NT2/D1 (cell line): Measurements from ENCODE around the gene IQUB.
"Not testable (repeated sequence)": the region's sequence is repeated elsewhere in the genome, so short reads cannot be mapped to it uniquely, and the experiment has no call there.

ENCODE experiments used
- DNase-seq: peaks from one replicate; pipeline ENCODE4 v3.0.0-alpha.2; 2011; ENCODE audit warnings: low read depth, low spot score
- H3K27me3 ChIP-seq: 2 replicates; pipeline ENCODE4 v1.6.0; 2011; ENCODE audit warnings: mild to moderate bottlenecking; ENCODE audit not compliant: insufficient read length, insufficient read depth
- H3K36me3 ChIP-seq: 2 replicates; pipeline ENCODE4 v1.6.1; 2011; ENCODE audit warnings: mild to moderate bottlenecking, low read length, mixed read lengths; ENCODE audit not compliant: insufficient read depth, insufficient read length
- H3K4me1 ChIP-seq: 2 replicates; pipeline ENCODE4 v1.5.1; 2011; ENCODE audit not compliant: insufficient read depth, insufficient read length
- H3K4me3 ChIP-seq: 2 replicates; pipeline ENCODE4 v1.5.1; 2011; ENCODE audit warnings: low read depth; ENCODE audit not compliant: insufficient read length
- H3K9ac ChIP-seq: 2 replicates; pipeline ENCODE4 v1.6.0; 2011; ENCODE audit warnings: low read depth; ENCODE audit not compliant: insufficient read length
- H3K9me3 ChIP-seq: 2 replicates; pipeline ENCODE4 v1.5.1; 2011; ENCODE audit warnings: mild to moderate bottlenecking, low read length; ENCODE audit not compliant: insufficient read depth
- SUZ12 ChIP-seq: IDR thresholded peaks from 2 replicates; pipeline ENCODE4 v1.6.1; 2011; ENCODE audit not compliant: insufficient read length, insufficient read depth; ENCODE audit errors: extremely low read depth
- YY1 ChIP-seq: IDR thresholded peaks from 2 replicates; pipeline ENCODE4 v1.6.1; 2011; ENCODE audit not compliant: insufficient read length, insufficient read depth
- ZNF274 ChIP-seq: IDR thresholded peaks from 2 replicates; pipeline ENCODE4 v1.6.1; 2011; ENCODE audit warnings: mild to moderate bottlenecking, low read depth, low read length

Gene IQUB

GRCh38 chr7:123557016-123557397, 22.6 kb upstream of the IQUB start:
- peak overlapping the region; percentile 96 for H3K4me3 ChIP-seq
- DNase-seq, result no peak
- TF ChIP-seq YY1, result no peak
- TF ChIP-seq ZNF274, result no peak
- TF ChIP-seq SUZ12, result no peak
- H3K9me3 ChIP-seq, result no peaks in the 10 kb centered on the region
- no peaks in the 10 kb centered on the region for H3K27me3 ChIP-seq
- H3K36me3 ChIP-seq, result peaks cover 12% of the 10 kb centered on the region
- peak overlapping the region; percentile 94 for H3K9ac ChIP-seq
- no peaks in the 10 kb centered on the region for H3K4me1 ChIP-seq

- Histone ChIP-seq H3K9me3 (no peaks in the 10 kb centered on the region), H3K36me3 (peaks cover 12% of the 10 kb centered on the region), H3K27me3 (no peaks in the 10 kb centered on the region), H3K4me1 (no peaks in the 10 kb centered on the region), H3K9ac (no peak overlapping the region), H3K4me3 (no peak overlapping the region)
- DNase-seq, result no peak
- TF ChIP-seq SUZ12 (no peak), ZNF274 (no peak), YY1 (no peak)
Measured at GRCh38 chr7:123555484-123555883, 21.1 kb upstream of the IQUB start.

- Histone ChIP-seq H3K4me3 (no peak overlapping the region), H3K27me3 (no peaks in the 10 kb centered on the region), H3K9ac (no peak overlapping the region), H3K4me1 (no peaks in the 10 kb centered on the region), H3K36me3 (peaks cover 24% of the 10 kb centered on the region), H3K9me3 (no peaks in the 10 kb centered on the region)
- no peak for DNase-seq
- no peak for TF ChIP-seq SUZ12
- TF ChIP-seq YY1, result no peak
- TF ChIP-seq ZNF274, result no peak
Measured at GRCh38 chr7:123553159-123553558, 18.8 kb upstream of the IQUB start.

DNA sequence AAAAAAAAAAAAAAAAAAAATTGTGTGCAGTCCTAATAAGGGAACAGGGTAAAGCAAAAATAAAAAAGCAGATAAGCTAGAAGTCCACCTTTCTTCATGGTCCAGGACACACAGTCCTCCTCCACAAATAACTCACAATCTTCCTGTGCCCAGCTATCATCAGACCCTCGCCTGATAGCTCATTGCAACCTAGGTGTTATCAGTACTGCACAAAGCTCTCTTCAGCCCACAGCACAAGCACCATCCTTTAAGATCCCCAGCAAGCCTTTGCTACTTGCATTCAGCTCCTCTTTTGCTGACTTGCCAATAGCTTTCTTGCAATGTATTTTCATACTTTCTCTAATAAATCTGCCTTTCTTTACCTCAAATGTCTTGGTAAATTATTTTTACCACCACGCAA, 18.2 kb upstream of the IQUB start:
- H3K9ac ChIP-seq, result no peak overlapping the region
- H3K4me3 ChIP-seq, result no peak overlapping the region
- DNase-seq, result no peak
- no peaks in the 10 kb centered on the region for H3K9me3 ChIP-seq
- H3K27me3 ChIP-seq, result no peaks in the 10 kb centered on the region
- no peak for TF ChIP-seq ZNF274
- TF ChIP-seq SUZ12, result no peak
- no peak for TF ChIP-seq YY1
- H3K36me3 ChIP-seq, result peaks cover 24% of the 10 kb centered on the region
- no peaks in the 10 kb centered on the region for H3K4me1 ChIP-seq

GRCh38 chr7:123552134-123552533, 17.7 kb upstream of the IQUB start:
- not testable (repeated sequence) for H3K4me3 ChIP-seq, H3K9me3 ChIP-seq, DNase-seq, H3K9ac ChIP-seq, H3K27me3 ChIP-seq, H3K4me1 ChIP-seq
- peaks cover 24% of the 10 kb centered on the region for H3K36me3 ChIP-seq

GRCh38 chr7:123548406-123548805, 14.0 kb upstream of the IQUB start:
- peaks cover 22% of the 10 kb centered on the region for H3K36me3 ChIP-seq
- H3K9me3 ChIP-seq, result no peaks in the 10 kb centered on the region
- DNase-seq, result no peak
- TF ChIP-seq ZNF274 (no peak), YY1 (no peak)
- no peaks in the 10 kb centered on the region for H3K27me3 ChIP-seq
- no peak overlapping the region for H3K4me3 ChIP-seq
- no peaks in the 10 kb centered on the region for H3K4me1 ChIP-seq
- no peak overlapping the region for H3K9ac ChIP-seq

GRCh38 chr7:123539871-123540270, 5.5 kb upstream of the IQUB start:
- TF ChIP-seq YY1, result no peak
- TF ChIP-seq ZNF274, result no peak
- TF ChIP-seq SUZ12, result no peak
- Histone ChIP-seq H3K27me3 (no peaks in the 10 kb centered on the region), H3K4me3 (no peak overlapping the region), H3K36me3 (peaks cover 7% of the 10 kb centered on the region), H3K9ac (no peak overlapping the region), H3K9me3 (no peaks in the 10 kb centered on the region), H3K4me1 (no peaks in the 10 kb centered on the region)
- DNase-seq, result no peak

- H3K4me3 ChIP-seq, result no peak overlapping the region
- TF ChIP-seq ZNF274 (no peak), YY1 (no peak), SUZ12 (no peak)
- H3K36me3 ChIP-seq, result peaks cover 7% of the 10 kb centered on the region
- peaks cover 5% of the 10 kb centered on the region for H3K27me3 ChIP-seq
- H3K9ac ChIP-seq, result no peak overlapping the region
- no peaks in the 10 kb centered on the region for H3K4me1 ChIP-seq
- DNase-seq, result no peak
- H3K9me3 ChIP-seq, result no peaks in the 10 kb centered on the region
Measured at GRCh38 chr7:123538897-123539296, 4.5 kb upstream of the IQUB start.
